B cell (primary cell): Measurements from ENCODE around the gene SPOCK3. TPM values are rescaled to one million over a fixed set of nuclear protein-coding genes. Genes with fewer than 3 reads are reported as not detected.

Experiments
- ATAC-seq: fragments of 200-7000 bp; cut with Tn5 transposase; one replicate; pipeline ENCODE4 v1.10.0; 2021; ENCODE audit warnings: low read depth, mild to moderate bottlenecking, moderate number of reproducible peaks, moderate library complexity
- CTCF ChIA-PET: fragments of 350-600 bp; sonication (Branson Sonifier 250); formaldehyde crosslinking; loops from one replicate; lab custom pipeline; 2021; ENCODE audit warnings: antibody characterized with exemption, inconsistent platforms; lab: Charles Lee
- POLR2A ChIA-PET: fragments of 350-600 bp; sonication (Branson Sonifier 250); formaldehyde crosslinking; loops from one replicate; lab custom pipeline; 2021; ENCODE audit warnings: antibody characterized with exemption; lab: Charles Lee
- DNase-seq: peaks from one replicate; pipeline ENCODE4 v3.0.0; 2013
- H2AFZ ChIP-seq: 2 replicates; pipeline ENCODE4 v1.6.1; 2012; ENCODE audit warnings: mild to moderate bottlenecking, low read depth, low read length; ENCODE audit not compliant: insufficient read depth, poor library complexity, severe bottlenecking
- H3K27ac ChIP-seq, 2 donors: 1 replicate in 1 of 2; 2 replicates in 1 of 2; pipeline ENCODE4 v1.5.1; 2012 to 2013; ENCODE audit warnings: low read length in 2 of 2, mild to moderate bottlenecking in 2 of 2, moderate library complexity in 1 of 2
- H3K27me3 ChIP-seq, 4 experiments: fragments of 200-600 bp in 1 of 4; sonication (generic) in 1 of 4; replicated peaks in 1 of 4; 1 replicate in 2 of 4; 2 replicates in 2 of 4; pipeline versions ENCODE4 v1.6.1 to v1.7.0; 2013 to 2016; ENCODE audit warnings: low read length in 3 of 4, mild to moderate bottlenecking in 2 of 4, mixed read lengths in 1 of 4, moderate library complexity in 1 of 4; ENCODE audit not compliant: insufficient read depth in 4 of 4, control insufficient read depth in 3 of 4; ENCODE audit errors: control extremely low read depth in 1 of 4
- H3K36me3 ChIP-seq, 2 experiments: replicated peaks in 1 of 2; 1 replicate in 1 of 2; 2 replicates in 1 of 2; pipeline versions ENCODE4 v1.6.1 to v1.7.1; 2013; ENCODE audit warnings: low read length in 1 of 2; ENCODE audit not compliant: insufficient read depth in 2 of 2, control insufficient read depth in 1 of 2; ENCODE audit errors: control extremely low read depth in 1 of 2, extremely low read depth in 1 of 2
- H3K4me1 ChIP-seq, 2 donors: fragments of 200-600 bp in 1 of 2; sonication (generic) in 1 of 2; 1 replicate in 1 of 2; 2 replicates in 1 of 2; pipeline versions ENCODE4 v1.5.1 to v1.6.1; 2013 to 2017; ENCODE audit warnings: low read length in 2 of 2; ENCODE audit not compliant: control insufficient read depth in 2 of 2, insufficient read depth in 2 of 2
- H3K4me2 ChIP-seq: replicated peaks from 2 replicates; pipeline ENCODE3; 2012; ENCODE audit warnings: mild to moderate bottlenecking, low read depth, low read length; ENCODE audit not compliant: poor library complexity, severe bottlenecking
- H3K4me3 ChIP-seq, 5 experiments: fragments of 200-600 bp in 1 of 5; sonication (generic) in 1 of 5; 1 replicate in 3 of 5; 2 replicates in 2 of 5; pipeline versions ENCODE4 v1.5.1 to v1.7.0; 2011 to 2016; ENCODE audit warnings: low read length in 4 of 5, mild to moderate bottlenecking in 4 of 5, low read depth in 2 of 5, control low read depth in 1 of 5, moderate library complexity in 1 of 5; ENCODE audit not compliant: insufficient read depth in 1 of 5; ENCODE audit errors: control extremely low read depth in 1 of 5, extremely low read depth in 1 of 5
- H3K79me2 ChIP-seq: fragments of 200-600 bp; sonication (generic); one replicate; pipeline ENCODE4 v1.6.0; 2016; ENCODE audit warnings: low read length; ENCODE audit not compliant: control insufficient read depth, insufficient read depth
- H3K9ac ChIP-seq: fragments of 200-600 bp; sonication (generic); 2 replicates; pipeline ENCODE4 v1.6.1; 2017; ENCODE audit warnings: mild to moderate bottlenecking, low read length, moderate library complexity
- H3K9me3 ChIP-seq, 3 donors: one replicate each; pipeline versions ENCODE4 v1.6.1 to v1.7.1; 2013; ENCODE audit warnings: low read length in 2 of 3; ENCODE audit not compliant: control insufficient read depth in 2 of 3, insufficient read depth in 1 of 3; ENCODE audit errors: control extremely low read depth in 1 of 3
- H4K20me1 ChIP-seq: 2 replicates; pipeline ENCODE4 v1.6.0; 2012; ENCODE audit warnings: mild to moderate bottlenecking, low read length; ENCODE audit not compliant: insufficient read depth, control insufficient read depth, poor library complexity, severe bottlenecking
- H3K27ac Mint-ChIP-seq: one replicate; pipeline ENCODE4 v1.8.0; 2021; ENCODE audit warnings: mixed read lengths
- H3K27me3 Mint-ChIP-seq: one replicate; pipeline ENCODE4 v1.8.0; 2021; ENCODE audit warnings: mixed read lengths
- H3K4me1 Mint-ChIP-seq: one replicate; pipeline ENCODE4 v1.8.0; 2021; ENCODE audit warnings: mixed read lengths
- H3K4me3 Mint-ChIP-seq: one replicate; pipeline ENCODE4 v1.8.0; 2021; ENCODE audit warnings: mixed read lengths
- H3K9me3 Mint-ChIP-seq: one replicate; pipeline ENCODE4 v1.8.0; 2022; ENCODE audit warnings: mixed read lengths; ENCODE audit not compliant: insufficient read depth
- EZH2 ChIP-seq: IDR thresholded peaks from 2 replicates; pipeline ENCODE4 v1.6.1; 2012; ENCODE audit warnings: borderline replicate concordance, low read depth, mild to moderate bottlenecking, moderate library complexity, low read length; ENCODE audit not compliant: insufficient read depth, poor library complexity, severe bottlenecking
- WGBS: methylation state at CpG from one replicate; pipeline ENCODE4 v1.1.5; 2013; ENCODE audit warnings: missing lambda C conversion rate; ENCODE audit not compliant: insufficient coverage; 5-methylcytosine and 5-hydroxymethylcytosine counted together
- intact Hi-C: fragments of 100-400 bp; cut with micrococcal nuclease; formaldehyde crosslinking; loops from one replicate; pipeline ENCODE4 v1.10.0; 2022
- polyA plus RNA-seq: library from polyadenylated mRNA; depleted of rRNA; stranded (reverse); fragments of >200 nt; gene quantifications from 2 replicates; pipeline ENCODE4 v1.2.3, GENCODE V29; 2012
- total RNA-seq, 2 donors: library from RNA; stranded (reverse); fragments of 120-200 nt in 1 of 2; gene quantifications; 1 replicate in 1 of 2; 2 replicates in 1 of 2; pipeline versions ENCODE4 v1.2.3 to v1.2.4, GENCODE V29; 2013 to 2022
- TF ChIP-seq, protein P1 (sequence below): fragments of 200-600 bp; IDR thresholded peaks from one replicate; pipeline ENCODE4 v1.8.0; 2022; ENCODE audit warnings: antibody characterized with exemption, mild to moderate bottlenecking

SPOCK3 gene
- total and polyA plus RNA-seq, 2 donors (not counting 1 experiment from before 2014, with no cell fraction given) = not detected

DNA sequence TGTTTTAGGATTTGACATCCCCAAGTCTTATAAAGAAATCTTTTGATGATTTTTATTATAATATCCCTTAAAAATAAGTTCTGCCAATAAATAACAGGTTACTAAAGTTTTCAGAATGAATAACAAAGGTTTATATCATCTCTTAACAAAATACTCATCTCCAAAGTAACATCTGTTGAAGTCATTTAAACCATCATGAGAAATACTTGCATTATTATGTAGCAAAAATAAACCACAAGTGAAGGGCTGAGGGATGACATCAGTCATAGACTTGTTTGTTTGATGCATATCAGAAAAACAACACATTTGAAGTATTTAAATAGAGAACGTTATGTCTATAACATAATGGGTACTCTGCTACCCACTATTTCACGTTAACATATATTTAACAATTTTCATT lies 114.9 kb downstream of the SPOCK3 start:
- POLR2A ChIA-PET = no interaction called here
- Histone ChIP-seq H3K79me2 (no peaks in the 10 kb centered on the region), H2AFZ (no peak overlapping the region), H3K4me1 (no peaks in the 10 kb centered on the region), H3K36me3 (no peaks in the 10 kb centered on the region), H4K20me1 (no peaks in the 10 kb centered on the region), H3K27ac (no peak overlapping the region), H3K4me2 (no peak overlapping the region), H3K27me3 (no peaks in the 10 kb centered on the region), H3K9ac (no peak overlapping the region), H3K9me3 (peaks cover 0 to 3% (median 0%) of the 10 kb centered on the region in 3 donors), H3K4me3 (no peak overlapping the region)
- intact Hi-C loops = no loop called here
- Mint-ChIP-seq H3K27ac (no peak overlapping the region), H3K9me3 (no peaks in the 10 kb centered on the region), H3K4me1 (no peaks in the 10 kb centered on the region), H3K4me3 (no peak overlapping the region), H3K27me3 (no peaks in the 10 kb centered on the region)
- no peak for TF ChIP-seq EZH2
- TF ChIP-seq, protein P1, sequence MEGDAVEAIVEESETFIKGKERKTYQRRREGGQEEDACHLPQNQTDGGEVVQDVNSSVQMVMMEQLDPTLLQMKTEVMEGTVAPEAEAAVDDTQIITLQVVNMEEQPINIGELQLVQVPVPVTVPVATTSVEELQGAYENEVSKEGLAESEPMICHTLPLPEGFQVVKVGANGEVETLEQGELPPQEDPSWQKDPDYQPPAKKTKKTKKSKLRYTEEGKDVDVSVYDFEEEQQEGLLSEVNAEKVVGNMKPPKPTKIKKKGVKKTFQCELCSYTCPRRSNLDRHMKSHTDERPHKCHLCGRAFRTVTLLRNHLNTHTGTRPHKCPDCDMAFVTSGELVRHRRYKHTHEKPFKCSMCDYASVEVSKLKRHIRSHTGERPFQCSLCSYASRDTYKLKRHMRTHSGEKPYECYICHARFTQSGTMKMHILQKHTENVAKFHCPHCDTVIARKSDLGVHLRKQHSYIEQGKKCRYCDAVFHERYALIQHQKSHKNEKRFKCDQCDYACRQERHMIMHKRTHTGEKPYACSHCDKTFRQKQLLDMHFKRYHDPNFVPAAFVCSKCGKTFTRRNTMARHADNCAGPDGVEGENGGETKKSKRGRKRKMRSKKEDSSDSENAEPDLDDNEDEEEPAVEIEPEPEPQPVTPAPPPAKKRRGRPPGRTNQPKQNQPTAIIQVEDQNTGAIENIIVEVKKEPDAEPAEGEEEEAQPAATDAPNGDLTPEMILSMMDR = no peak
- CTCF ChIA-PET = no interaction called here
- ATAC-seq (no peak), DNase-seq (no peak)
- WGBS = no CpG with 5 or more reads among the region's 2 CpGs

DNA sequence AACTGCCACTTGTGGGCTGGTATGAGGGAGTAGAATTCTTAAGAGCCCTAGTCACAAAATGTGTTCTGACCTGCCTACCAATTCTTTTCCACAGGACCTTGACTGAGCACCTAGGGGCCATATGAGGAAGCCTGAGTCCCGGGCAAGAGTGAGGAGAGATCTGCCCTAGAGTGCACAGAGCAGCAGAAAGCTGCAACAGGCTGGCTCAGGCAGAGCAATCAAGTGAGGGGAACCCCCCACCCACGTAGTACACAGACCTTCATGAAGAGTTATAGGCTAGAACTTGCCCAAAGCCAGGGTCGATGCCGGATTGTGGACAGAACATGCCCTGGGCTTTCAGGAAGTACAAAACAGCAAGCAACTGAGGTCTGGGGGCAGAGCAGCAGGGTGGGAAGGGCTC lies 117.0 kb downstream of the SPOCK3 start:
- Mint-ChIP-seq H3K4me1 (no peaks in the 10 kb centered on the region), H3K27ac (no peak overlapping the region), H3K27me3 (no peaks in the 10 kb centered on the region), H3K4me3 (no peak overlapping the region), H3K9me3 (no peaks in the 10 kb centered on the region)
- POLR2A ChIA-PET = no interaction called here
- H3K4me2 ChIP-seq = no peak overlapping the region
- intact Hi-C loops = no loop called here
- H3K79me2 ChIP-seq = no peaks in the 10 kb centered on the region
- CTCF ChIA-PET = no interaction called here
- no peaks in the 10 kb centered on the region for H3K27me3 ChIP-seq
- TF ChIP-seq, protein P1 = no peak
- TF ChIP-seq EZH2 = no peak
- H3K27ac ChIP-seq = no peak overlapping the region
- H3K4me3 ChIP-seq = no peak overlapping the region
- H3K9ac ChIP-seq = no peak overlapping the region
- peaks cover 0 to 3% (median 0%) of the 10 kb centered on the region in 3 donors for H3K9me3 ChIP-seq
- H3K4me1 ChIP-seq = no peaks in the 10 kb centered on the region
- H3K36me3 ChIP-seq = no peaks in the 10 kb centered on the region
- H4K20me1 ChIP-seq = no peaks in the 10 kb centered on the region
- no peak overlapping the region for H2AFZ ChIP-seq
- 80% methylated on average over 3 of the region's 4 CpGs for WGBS
- DNase-seq (no peak), ATAC-seq (no peak)
